ENCODE data around the gene IFI27. TPM values are rescaled to one million over a fixed set of nuclear protein-coding genes. Genes with fewer than 3 reads are reported as not detected.

IFI27 gene
- total RNA-seq, 1 experiment from 2014 or later, result 766 TPM

GRCh38 chr14:94161058-94161457, 50.5 kb downstream of the IFI27 start:
- BruUV-seq (replicated peaks), result no TSS peak
- no peak for TF ChIP-seq CTCF (IDR thresholded peaks at IDR 0.05; ENCODE audit: unreplicated experiment)
- no peaks in the 10 kb centered on the region for H3K4me1 Mint-ChIP-seq (ENCODE audit: low read depth, unreplicated experiment)
- peaks cover 66% of the 10 kb centered on the region for H3K27me3 Mint-ChIP-seq (ENCODE audit: unreplicated experiment)
- H3K9me3 Mint-ChIP-seq (ENCODE audit: low read depth, unreplicated experiment), result no peaks in the 10 kb centered on the region
- H3K27ac Mint-ChIP-seq (ENCODE audit: unreplicated experiment), result no peak overlapping the region
- intact Hi-C loops (cut with micrococcal nuclease; ENCODE audit: unreplicated experiment), result no loop called here
- H3K36me3 Mint-ChIP-seq (ENCODE audit: insufficient read depth, unreplicated experiment), result no peaks in the 10 kb centered on the region
- no peak overlapping the region for H3K4me3 Mint-ChIP-seq (ENCODE audit: low read depth, unreplicated experiment)
- CTCF ChIA-PET, result interaction anchor here (0.5 kb wide), 1 partner anchor 96 kb away, joined by 3 read pairs; no protein-coding TSS in a partner anchor
- DNase-seq, result no peak

- Mint-ChIP-seq H3K9me3 (ENCODE audit: low read depth, unreplicated experiment) (no peaks in the 10 kb centered on the region), H3K27ac (ENCODE audit: unreplicated experiment) (no peak overlapping the region), H3K27me3 (ENCODE audit: unreplicated experiment) (peaks cover 65% of the 10 kb centered on the region), H3K36me3 (ENCODE audit: insufficient read depth, unreplicated experiment) (no peaks in the 10 kb centered on the region), H3K4me1 (ENCODE audit: low read depth, unreplicated experiment) (no peaks in the 10 kb centered on the region), H3K4me3 (ENCODE audit: low read depth, unreplicated experiment) (no peak overlapping the region)
- DNase-seq, result no peak
- TF ChIP-seq CTCF (IDR thresholded peaks at IDR 0.05; ENCODE audit: unreplicated experiment), result no peak
- CTCF ChIA-PET, result no interaction called here
- intact Hi-C loops (cut with micrococcal nuclease; ENCODE audit: unreplicated experiment), result no loop called here
- no TSS peak for BruUV-seq (replicated peaks)
Observed at GRCh38 chr14:94161981-94162380, 51.4 kb downstream of the IFI27 start.

GRCh38 chr14:94162466-94162865, 51.9 kb downstream of the IFI27 start:
- H3K27me3 Mint-ChIP-seq (ENCODE audit: unreplicated experiment), result peaks cover 65% of the 10 kb centered on the region
- CTCF ChIA-PET, result no interaction called here

GRCh38 chr14:94163796-94164195, 53.3 kb downstream of the IFI27 start:
- no peaks in the 10 kb centered on the region for H3K4me1 Mint-ChIP-seq (ENCODE audit: low read depth, unreplicated experiment)
- peaks cover 54% of the 10 kb centered on the region for H3K27me3 Mint-ChIP-seq (ENCODE audit: unreplicated experiment)
- no peak for TF ChIP-seq CTCF (IDR thresholded peaks at IDR 0.05; ENCODE audit: unreplicated experiment)
- DNase-seq, result no peak
- H3K36me3 Mint-ChIP-seq (ENCODE audit: insufficient read depth, unreplicated experiment), result no peaks in the 10 kb centered on the region
- intact Hi-C loops (cut with micrococcal nuclease; ENCODE audit: unreplicated experiment), result no loop called here
- no TSS peak for BruUV-seq (replicated peaks)
- CTCF ChIA-PET, result no interaction called here
- H3K9me3 Mint-ChIP-seq (ENCODE audit: low read depth, unreplicated experiment), result no peaks in the 10 kb centered on the region
- no peak overlapping the region for H3K4me3 Mint-ChIP-seq (ENCODE audit: low read depth, unreplicated experiment)
- H3K27ac Mint-ChIP-seq (ENCODE audit: unreplicated experiment), result no peak overlapping the region

More at GRCh38 chr14:94162466-94162865, 51.9 kb downstream of the IFI27 start:
- DNase-seq, result no peak
- BruUV-seq (replicated peaks), result no TSS peak
- Mint-ChIP-seq H3K4me3 (ENCODE audit: low read depth, unreplicated experiment) (no peak overlapping the region), H3K9me3 (ENCODE audit: low read depth, unreplicated experiment) (no peaks in the 10 kb centered on the region), H3K4me1 (ENCODE audit: low read depth, unreplicated experiment) (no peaks in the 10 kb centered on the region), H3K36me3 (ENCODE audit: insufficient read depth, unreplicated experiment) (no peaks in the 10 kb centered on the region), H3K27ac (ENCODE audit: unreplicated experiment) (no peak overlapping the region)
- intact Hi-C loops (cut with micrococcal nuclease; ENCODE audit: unreplicated experiment), result no loop called here
- TF ChIP-seq CTCF (IDR thresholded peaks at IDR 0.05; ENCODE audit: unreplicated experiment), result no peak

Measured in Calu3 (cell line).